ENCODE data around the gene TMPO. TPM values are rescaled to one million over a fixed set of nuclear protein-coding genes. Genes with fewer than 3 reads are reported as not detected.
A peak's percentile ranks its signal among the peaks of the same experiment; 100 is the strongest.
"Not testable (repeated sequence)": the region's sequence is repeated elsewhere in the genome, so short reads cannot be mapped to it uniquely, and the experiment has no call there.

Gene TMPO
- total and polyA plus RNA-seq, 8 donors = 22.8 to 209 (median 58.8) TPM

GRCh38 chr12:98504368-98504617 is 11.1 kb upstream of the TMPO start:
- Histone ChIP-seq H3K27ac (peak overlapping the region; percentile 90 to 98 (median 94)), H3K27me3 (no peaks in the 10 kb centered on the region), H3K4me3 (peak overlapping the region; percentile 51 to 63 (median 60)), H3K36me3 (no peaks in the 10 kb centered on the region), H3K4me1 (peaks cover 0 to 33% (median 24%) of the 10 kb centered on the region in 4 donors), H3K9me3 (no peaks in the 10 kb centered on the region)
- intact Hi-C loops (cut with DNase I; ENCODE audit: low total_unique reads) = no loop called here
- no peak for DNase-seq
- no peak for TF ChIP-seq POLR2AphosphoS5 (IDR thresholded peaks at IDR 0.05)
- TF ChIP-seq EP300 (IDR thresholded peaks at IDR 0.05) = no peak
- TF ChIP-seq CTCF (IDR thresholded peaks at IDR 0.05) = no peak
- no peak for TF ChIP-seq POLR2A (IDR thresholded peaks at IDR 0.05)
- 18 to 27% (median 25%) methylated on average over 3 of the region's 3 CpGs for WGBS, 5 donors

- no peaks in the 10 kb centered on the region for H3K36me3 ChIP-seq
- intact Hi-C loops (cut with DNase I; ENCODE audit: low total_unique reads) = no loop called here
- no peak for TF ChIP-seq POLR2AphosphoS5 (IDR thresholded peaks at IDR 0.05)
- no peak for TF ChIP-seq CTCF (IDR thresholded peaks at IDR 0.05)
- no peak overlapping the region for H3K4me3 ChIP-seq
- H3K27ac ChIP-seq = no peak overlapping the region
- WGBS, 5 donors = 35 to 55% (median 39%) methylated on average over 2 of the region's 2 CpGs
- H3K9me3 ChIP-seq = no peaks in the 10 kb centered on the region
- no peaks in the 10 kb centered on the region for H3K27me3 ChIP-seq
- no peak for DNase-seq
- H3K4me1 ChIP-seq = peaks cover 6 to 22% (median 15%) of the 10 kb centered on the region in 4 donors
Observed at GRCh38 chr12:98509063-98509462, 6.3 kb upstream of the TMPO start.

- H3K36me3 ChIP-seq, H3K27me3 ChIP-seq, H3K9me3 ChIP-seq, H3K27ac ChIP-seq, DNase-seq, H3K4me3 ChIP-seq: not testable (repeated sequence)
- H3K4me1 ChIP-seq = peaks cover 14 to 23% (median 17%) of the 10 kb centered on the region in 4 donors
- intact Hi-C loops (cut with DNase I; ENCODE audit: low total_unique reads) = loop anchor here (10.0 kb wide), 1 partner anchor 87 kb away; no protein-coding TSS in a partner anchor
- WGBS, 5 donors = 89 to 99% (median 95%) methylated on average over 5 of the region's 5 CpGs
Observed at GRCh38 chr12:98511806-98512205, 3.6 kb upstream of the TMPO start.

- Histone ChIP-seq H3K36me3 (no peaks in the 10 kb centered on the region), H3K27ac (peak overlapping the region in 4 of 5 donors; percentile 92 to 98 (median 95)), H3K9me3 (no peaks in the 10 kb centered on the region), H3K4me3 (peak overlapping the region in 2 of 4 donors; percentile 89 to 99), H3K27me3 (no peaks in the 10 kb centered on the region), H3K4me1 (peaks cover 23 to 40% (median 33%) of the 10 kb centered on the region in 4 donors)
- intact Hi-C loops (cut with DNase I; ENCODE audit: low total_unique reads) = loop anchor here (10.0 kb wide), 1 partner anchor 89 kb away; no protein-coding TSS in a partner anchor
- TF ChIP-seq EP300 (IDR thresholded peaks at IDR 0.05) (no peak), CTCF (IDR thresholded peaks at IDR 0.05) (no peak), POLR2A (IDR thresholded peaks at IDR 0.05) (no peak), POLR2AphosphoS5 (IDR thresholded peaks at IDR 0.05) (no peak)
- 71 to 80% (median 76%) methylated on average over 8 of the region's 8 CpGs for WGBS, 5 donors
- no peak for DNase-seq
Observed at GRCh38 chr12:98513379-98514322, 1.7 kb upstream of the TMPO start.

- TF ChIP-seq POLR2A (IDR thresholded peaks at IDR 0.05) = no peak
- TF ChIP-seq CTCF (IDR thresholded peaks at IDR 0.05) = no peak
- TF ChIP-seq POLR2AphosphoS5 (IDR thresholded peaks at IDR 0.05) = no peak
- no peak for TF ChIP-seq EP300 (IDR thresholded peaks at IDR 0.05)
- WGBS, 5 donors = 0 to 2% (median 1%) methylated on average over 11 of the region's 11 CpGs
- Histone ChIP-seq H3K9me3 (no peaks in the 10 kb centered on the region), H3K27ac (peak overlapping the region; percentile 92 to 98 (median 94)), H3K4me3 (peak overlapping the region; percentile 81 to 99 (median 92)), H3K27me3 (no peaks in the 10 kb centered on the region), H3K4me1 (peaks cover 27 to 53% (median 44%) of the 10 kb centered on the region in 4 donors), H3K36me3 (no peaks in the 10 kb centered on the region)
- intact Hi-C loops (cut with DNase I; ENCODE audit: low total_unique reads) = loop anchor here (10.0 kb wide), 1 partner anchor 90 kb away; no protein-coding TSS in a partner anchor
- DNase-seq = no peak
Observed at GRCh38 chr12:98514982-98515286, 456 bp upstream of the TMPO start.
